ENCODE measurements around the gene SLC9A5. TPM values are rescaled to one million over a fixed set of nuclear protein-coding genes. Genes with fewer than 3 reads are reported as not detected.

The SLC9A5 gene
- total RNA-seq: 0.79 TPM

- DNase-seq: no peak
Measured at GRCh38 chr16:67248401-67249177, at the start of gene SLC9A5. Gene SLC9A5, plus strand, starts transcription at chr16:67248979. Its CDS starts 36 bp downstream, at chr16:67249015.

- DNase-seq: no peak
Measured at GRCh38 chr16:67199011-67199807, 49.6 kb upstream of the SLC9A5 start, which contains the start of gene ELMO3. Gene ELMO3, plus strand, starts transcription at chr16:67199131. Its CDS starts 196 bp downstream, at chr16:67199327.

- DNase-seq: no peak
Measured at GRCh38 chr16:67199808-67200198, 49.0 kb upstream of the SLC9A5 start.

GRCh38 chr16:67200491-67200890 lies 48.3 kb upstream of the SLC9A5 start:
- DNase-seq: no peak

GRCh38 chr16:67201411-67202345 lies 47.1 kb upstream of the SLC9A5 start:
- no peak for DNase-seq

GRCh38 chr16:67202426-67202825 lies 46.4 kb upstream of the SLC9A5 start:
- no peak for DNase-seq

GRCh38 chr16:67202956-67203493 lies 45.8 kb upstream of the SLC9A5 start:
- no peak for DNase-seq

- no peak for DNase-seq
Measured at GRCh38 chr16:67204076-67204475, 44.7 kb upstream of the SLC9A5 start.

- DNase-seq: no peak
Measured at GRCh38 chr16:67206129-67206837, 42.5 kb upstream of the SLC9A5 start.

GRCh38 chr16:67206838-67207248 lies 41.9 kb upstream of the SLC9A5 start:
- no peak for DNase-seq

GRCh38 chr16:67207249-67208091 lies 41.3 kb upstream of the SLC9A5 start:
- no peak for DNase-seq

GRCh38 chr16:67208154-67208896 lies 40.5 kb upstream of the SLC9A5 start:
- no peak for DNase-seq

GRCh38 chr16:67209565-67209964 lies 39.2 kb upstream of the SLC9A5 start:
- DNase-seq: no peak

- no peak for DNase-seq
Measured at GRCh38 chr16:67210069-67210937, 38.5 kb upstream of the SLC9A5 start.

- DNase-seq: no peak
Measured at GRCh38 chr16:67211674-67212073, 37.1 kb upstream of the SLC9A5 start.

GRCh38 chr16:67212766-67213165 lies 36.0 kb upstream of the SLC9A5 start:
- no peak for DNase-seq

- no peak for DNase-seq
Measured at GRCh38 chr16:67213197-67214019, 35.4 kb upstream of the SLC9A5 start.

GRCh38 chr16:67215706-67216105 lies 33.1 kb upstream of the SLC9A5 start:
- DNase-seq: no peak

Measured in skin of body (tissue), 2 donors.